Activated T-helper 1 cell treated with anti-CD3 and anti-CD28 coated beads, Interleukin-12 subunit alpha, Interleukin-12 subunit beta, Interleukin-2, Interleukin-4 antibody, amounts not matched to agents 30 ng/mL and 10 ng/mL and 1 ng/mL, durations not matched to agents 14 hours and 24 hours and 36 hours (primary cell): Measurements from ENCODE around the gene ZNF766. TPM values are rescaled to one million over a fixed set of nuclear protein-coding genes. Genes with fewer than 3 reads are reported as not detected.
A peak's percentile ranks its signal among the peaks of the same experiment; 100 is the strongest.
"Not testable (repeated sequence)": the region's sequence is repeated elsewhere in the genome, so short reads cannot be mapped to it uniquely, and the experiment has no call there.

ENCODE experiments used
- DNase-seq: peaks from one replicate; pipeline ENCODE4 v3.0.0; 2021; ENCODE audit warnings: low spot score
- H3K27ac Mint-ChIP-seq: one replicate; pipeline ENCODE4 v1.8.0; 2021; ENCODE audit warnings: mild to moderate bottlenecking, mixed read lengths
- H3K27me3 Mint-ChIP-seq: one replicate; pipeline ENCODE4 v1.8.0; 2022; ENCODE audit warnings: mild to moderate bottlenecking, moderate library complexity, mixed read lengths; ENCODE audit not compliant: insufficient read depth
- H3K36me3 Mint-ChIP-seq: one replicate; pipeline ENCODE4 v1.8.0; 2021; ENCODE audit warnings: low read depth, mixed read lengths
- H3K4me1 Mint-ChIP-seq: one replicate; pipeline ENCODE4 v1.8.0; 2021; ENCODE audit warnings: low read depth, mixed read lengths
- H3K4me3 Mint-ChIP-seq: one replicate; pipeline ENCODE4 v1.8.0; 2021; ENCODE audit warnings: mild to moderate bottlenecking, moderate library complexity, mixed read lengths
- H3K9me3 Mint-ChIP-seq: one replicate; pipeline ENCODE4 v1.8.0; 2021; ENCODE audit warnings: mixed read lengths
- intact Hi-C: fragments of 100-400 bp; cut with micrococcal nuclease; formaldehyde crosslinking; loops from one replicate; pipeline ENCODE4 v1.15.1; 2024
- total RNA-seq: library from RNA; stranded (reverse); gene quantifications from 2 replicates; pipeline ENCODE4 v1.2.3, GENCODE V29; 2022

ZNF766 gene
- total RNA-seq, 1 donor from 2014 or later: 16.5 TPM

- H3K4me1 Mint-ChIP-seq: peaks cover 15% of the 10 kb centered on the region
- H3K27ac Mint-ChIP-seq, H3K4me3 Mint-ChIP-seq, DNase-seq, H3K27me3 Mint-ChIP-seq, intact Hi-C loops: not testable (repeated sequence)
- peaks cover 47% of the 10 kb centered on the region for H3K9me3 Mint-ChIP-seq
- H3K36me3 Mint-ChIP-seq: peaks cover 36% of the 10 kb centered on the region
These were observed 23.6 kb downstream of the ZNF766 start for GRCh38 chr19:52292946-52293345.

- H3K9me3 Mint-ChIP-seq: peaks cover 46% of the 10 kb centered on the region
- peak overlapping the region; percentile 52 for H3K27ac Mint-ChIP-seq
- DNase-seq: peak; percentile 3
- H3K4me3 Mint-ChIP-seq: peak overlapping the region; percentile 77
- peaks cover 44% of the 10 kb centered on the region for H3K36me3 Mint-ChIP-seq
- intact Hi-C loops: loop anchor here (5.0 kb wide), 1 partner anchor 231 kb away; the partner anchor contains the start of gene ZNF808
- peaks cover 2% of the 10 kb centered on the region for H3K27me3 Mint-ChIP-seq
- peaks cover 17% of the 10 kb centered on the region for H3K4me1 Mint-ChIP-seq
These were observed 27.0 kb downstream of the ZNF766 start for GRCh38 chr19:52296400-52296772.

GRCh38 chr19:52296773-52297600 is 27.6 kb downstream of the ZNF766 start, which contains the start of gene ZNF480:
Gene ZNF480, plus strand, starts transcription at chr19:52297169. Its CDS starts 3,244 bp downstream, at chr19:52300413.
- Mint-ChIP-seq H3K27me3 (peaks cover 2% of the 10 kb centered on the region), H3K4me1 (peaks cover 17% of the 10 kb centered on the region), H3K9me3 (peaks cover 48% of the 10 kb centered on the region), H3K27ac (peak within 1 kb of the TSS; percentile 97), H3K36me3 (peaks cover 47% of the 10 kb centered on the region), H3K4me3 (peak within 1 kb of the TSS; percentile 90)
- DNase-seq: peak; percentile 74
- intact Hi-C loops: loop anchor here (1.0 to 5.0 kb wide), 3 partner anchors 28 to 341 kb away; partner anchors contain the start of genes ZNF766, ZNF808 and ZNF83

- H3K4me3 Mint-ChIP-seq: peak overlapping the region; percentile 90
- no peak for DNase-seq
- intact Hi-C loops: loop anchor here (1.0 to 5.0 kb wide), 3 partner anchors 28 to 341 kb away; partner anchors contain the start of genes ZNF766, ZNF808 and ZNF83
- H3K4me1 Mint-ChIP-seq: peaks cover 17% of the 10 kb centered on the region
- peak overlapping the region; percentile 97 for H3K27ac Mint-ChIP-seq
- peaks cover 51% of the 10 kb centered on the region for H3K36me3 Mint-ChIP-seq
- H3K9me3 Mint-ChIP-seq: peaks cover 50% of the 10 kb centered on the region
- peaks cover 2% of the 10 kb centered on the region for H3K27me3 Mint-ChIP-seq
These were observed 28.4 kb downstream of the ZNF766 start for GRCh38 chr19:52297601-52298364.

- peaks cover 73% of the 10 kb centered on the region for H3K36me3 Mint-ChIP-seq
- H3K9me3 Mint-ChIP-seq: peaks cover 74% of the 10 kb centered on the region
- DNase-seq: no peak
These were observed 37.9 kb downstream of the ZNF766 start for GRCh38 chr19:52307275-52307674.

GRCh38 chr19:52322429-52322828 is 53.0 kb downstream of the ZNF766 start:
- intact Hi-C loops: no loop called here
- no peaks in the 10 kb centered on the region for H3K4me1 Mint-ChIP-seq
- H3K4me3 Mint-ChIP-seq: no peak overlapping the region
- H3K36me3 Mint-ChIP-seq: peaks cover 50% of the 10 kb centered on the region
- peaks cover 90% of the 10 kb centered on the region for H3K9me3 Mint-ChIP-seq
- no peaks in the 10 kb centered on the region for H3K27me3 Mint-ChIP-seq
- no peak overlapping the region for H3K27ac Mint-ChIP-seq
- DNase-seq: no peak

More at GRCh38 chr19:52307275-52307674, 37.9 kb downstream of the ZNF766 start:
- Mint-ChIP-seq H3K4me1 (no peaks in the 10 kb centered on the region), H3K4me3 (no peak overlapping the region), H3K27ac (no peak overlapping the region), H3K27me3 (no peaks in the 10 kb centered on the region)
- intact Hi-C loops: no loop called here

GRCh38 chr19:52331757-52332156 is 62.4 kb downstream of the ZNF766 start:
- no peaks in the 10 kb centered on the region for H3K27me3 Mint-ChIP-seq
- H3K4me1 Mint-ChIP-seq: no peaks in the 10 kb centered on the region
- H3K9me3 Mint-ChIP-seq: peaks cover 61% of the 10 kb centered on the region
- H3K36me3 Mint-ChIP-seq: peaks cover 4% of the 10 kb centered on the region
- no peak for DNase-seq
- intact Hi-C loops: no loop called here
- H3K27ac Mint-ChIP-seq: no peak overlapping the region
- no peak overlapping the region for H3K4me3 Mint-ChIP-seq

GRCh38 chr19:52335768-52336116 is 66.4 kb downstream of the ZNF766 start:
- Mint-ChIP-seq H3K4me1 (peaks cover 5% of the 10 kb centered on the region), H3K36me3 (peaks cover 9% of the 10 kb centered on the region), H3K4me3 (peak overlapping the region; percentile 88), H3K27me3 (no peaks in the 10 kb centered on the region), H3K27ac (peak overlapping the region; percentile 91), H3K9me3 (peaks cover 55% of the 10 kb centered on the region)
- DNase-seq: no peak
- intact Hi-C loops: loop anchor here (1.0 to 2.0 kb wide), 5 partner anchors 33 to 303 kb away; partner anchors contain the start of genes ZNF528, ZNF766, ZNF83 and ZNF880

GRCh38 chr19:52336117-52336790 is 66.9 kb downstream of the ZNF766 start, which contains the start of gene ZNF610:
Gene ZNF610, plus strand, starts transcription at chr19:52336243. Its CDS starts 12,930 bp downstream, at chr19:52349173.
- peak within 1 kb of the TSS; percentile 91 for H3K27ac Mint-ChIP-seq
- peaks cover 9% of the 10 kb centered on the region for H3K36me3 Mint-ChIP-seq
- peak; percentile 77 for DNase-seq
- H3K27me3 Mint-ChIP-seq: no peaks in the 10 kb centered on the region
- peaks cover 50% of the 10 kb centered on the region for H3K9me3 Mint-ChIP-seq
- peak within 1 kb of the TSS; percentile 88 for H3K4me3 Mint-ChIP-seq
- peaks cover 5% of the 10 kb centered on the region for H3K4me1 Mint-ChIP-seq
- intact Hi-C loops: loop anchor here (1.0 to 2.0 kb wide), 5 partner anchors 33 to 302 kb away; partner anchors contain the start of genes ZNF528, ZNF766, ZNF83 and ZNF880

GRCh38 chr19:52336791-52337381 is 67.5 kb downstream of the ZNF766 start:
- peaks cover 46% of the 10 kb centered on the region for H3K9me3 Mint-ChIP-seq
- no peaks in the 10 kb centered on the region for H3K27me3 Mint-ChIP-seq
- peak overlapping the region; percentile 87 for H3K27ac Mint-ChIP-seq
- H3K4me1 Mint-ChIP-seq: peaks cover 5% of the 10 kb centered on the region
- H3K36me3 Mint-ChIP-seq: peaks cover 9% of the 10 kb centered on the region
- intact Hi-C loops: loop anchor here (1.0 to 2.0 kb wide), 5 partner anchors 32 to 301 kb away; partner anchors contain the start of genes ZNF528, ZNF766, ZNF83 and ZNF880
- DNase-seq: no peak
- H3K4me3 Mint-ChIP-seq: peak overlapping the region; percentile 88

GRCh38 chr19:52339022-52339421 is 69.6 kb downstream of the ZNF766 start:
- H3K27me3 Mint-ChIP-seq, intact Hi-C loops, DNase-seq, H3K4me3 Mint-ChIP-seq, H3K4me1 Mint-ChIP-seq, H3K36me3 Mint-ChIP-seq, H3K27ac Mint-ChIP-seq: not testable (repeated sequence)
- H3K9me3 Mint-ChIP-seq: peaks cover 35% of the 10 kb centered on the region

GRCh38 chr19:52343548-52343947 is 74.2 kb downstream of the ZNF766 start:
- H3K4me3 Mint-ChIP-seq: no peak overlapping the region
- H3K9me3 Mint-ChIP-seq: peaks cover 36% of the 10 kb centered on the region
- no peaks in the 10 kb centered on the region for H3K27me3 Mint-ChIP-seq
- no peaks in the 10 kb centered on the region for H3K4me1 Mint-ChIP-seq
- DNase-seq: peak; percentile 19
- no peak overlapping the region for H3K27ac Mint-ChIP-seq
- peaks cover 2% of the 10 kb centered on the region for H3K36me3 Mint-ChIP-seq
- intact Hi-C loops: no loop called here
